Measurements from ENCODE around the gene CCDC85B. TPM values are rescaled to one million over a fixed set of nuclear protein-coding genes. Genes with fewer than 3 reads are reported as not detected.
A peak's percentile ranks its signal among the peaks of the same experiment; 100 is the strongest.

The CCDC85B gene
- polyA plus RNA-seq, 1 donor from 2014 or later: 28.5 TPM

DNA sequence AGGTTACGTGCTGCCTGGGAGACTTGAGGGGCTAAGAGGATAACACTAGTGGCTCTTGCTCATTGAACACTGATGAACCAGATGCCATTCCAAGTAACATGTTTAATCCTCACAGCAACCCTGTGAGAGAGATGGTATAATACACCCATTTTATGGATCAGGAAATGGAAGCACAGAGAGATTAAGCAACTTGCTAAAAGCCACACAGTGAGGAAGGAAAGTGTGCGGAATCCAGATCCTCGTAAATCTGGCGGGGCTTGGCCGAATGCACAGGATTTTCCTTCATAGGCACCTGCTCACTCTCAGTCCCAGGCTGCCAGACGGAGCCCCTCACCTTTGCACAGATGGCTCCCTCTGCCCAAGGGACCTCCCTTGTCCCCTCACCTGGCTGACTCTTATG, 17.4 kb downstream of the CCDC85B start:
- peaks cover 15% of the 10 kb centered on the region for H3K27me3 ChIP-seq (ENCODE audit: insufficient read depth, low read depth, low read length)
- no peak for TF ChIP-seq RAD21 (conservative IDR thresholded peaks at IDR 0.05)
- no peaks in the 10 kb centered on the region for H3K36me3 ChIP-seq (ENCODE audit: insufficient read depth, low read length)
- H3K79me2 ChIP-seq (replicated peaks; ENCODE audit: insufficient read depth, low read length): no peaks in the 10 kb centered on the region
- no peaks in the 10 kb centered on the region for H3F3A ChIP-seq (ENCODE audit: insufficient read depth, low read length, poor library complexity, severe bottlenecking)
- H3K4me3 ChIP-seq (ENCODE audit: low read length): no peak overlapping the region
- H3K27ac ChIP-seq (ENCODE audit: low read length): no peak overlapping the region
- H3K9ac ChIP-seq (ENCODE audit: low read length): no peak overlapping the region
- H3K9me2 ChIP-seq (ENCODE audit: insufficient read depth, low read length): no peaks in the 10 kb centered on the region
- no peak overlapping the region for H3K4me2 ChIP-seq (ENCODE audit: low read length)
- no peaks in the 10 kb centered on the region for H4K20me1 ChIP-seq (ENCODE audit: insufficient read depth)
- H2AFZ ChIP-seq (ENCODE audit: low read depth, low read length): no peak overlapping the region
- H3K9me3 ChIP-seq (ENCODE audit: low read length): no peaks in the 10 kb centered on the region

DNA sequence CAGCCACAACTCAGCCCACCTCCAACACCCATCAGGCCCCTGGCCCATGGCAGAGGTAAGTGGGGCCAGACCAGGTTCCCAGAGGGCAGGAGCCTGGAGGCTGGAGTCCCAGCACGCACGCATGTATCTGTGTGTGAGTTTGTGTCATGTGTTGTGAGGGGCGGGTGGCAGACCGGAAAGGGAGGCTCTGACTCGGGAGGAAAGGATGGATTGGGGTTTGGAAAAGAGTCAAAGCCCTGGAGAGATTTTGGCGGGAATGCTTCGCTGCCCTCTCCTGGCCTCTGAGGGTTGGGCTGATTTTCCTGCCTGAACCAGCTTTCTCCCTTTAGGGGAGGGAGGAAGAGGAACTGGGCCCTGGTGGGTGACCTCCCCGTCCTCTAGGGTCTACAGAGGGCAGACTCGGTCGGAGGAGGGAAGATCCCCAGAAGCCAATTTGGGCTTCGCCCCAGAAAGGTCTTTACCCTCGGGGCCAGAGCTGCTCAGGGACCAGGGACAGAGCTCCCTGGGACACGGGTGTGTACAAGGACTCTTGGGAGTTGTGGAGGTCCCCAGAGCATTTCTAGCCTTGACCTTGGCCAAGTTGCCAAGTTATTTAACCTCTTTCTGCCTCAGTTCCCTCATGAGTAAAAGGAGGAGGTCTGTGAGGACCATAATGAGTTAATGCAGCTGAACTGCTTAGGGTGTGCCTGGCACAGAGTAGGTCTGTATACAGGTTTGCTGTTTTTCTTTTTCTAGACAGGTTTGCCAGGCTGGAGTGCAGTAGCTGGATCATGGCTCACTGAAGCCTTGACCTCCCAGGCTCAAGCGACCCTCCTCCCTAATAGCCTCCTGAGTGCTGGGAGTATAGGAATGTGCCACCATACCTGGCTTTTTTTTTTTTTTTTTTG, 21.5 kb downstream of the CCDC85B start:
- no peak overlapping the region for H3K27ac ChIP-seq (ENCODE audit: low read length)
- no peak overlapping the region for H2AFZ ChIP-seq (ENCODE audit: low read depth, low read length)
- H3K27me3 ChIP-seq (ENCODE audit: insufficient read depth, low read depth, low read length): peaks cover 2% of the 10 kb centered on the region
- TF ChIP-seq EZH2 (IDR thresholded peaks at IDR 0.05; ENCODE audit: borderline replicate concordance, insufficient read depth, low read length, poor library complexity, severe bottlenecking) (no peak), SMC3 (conservative IDR thresholded peaks at IDR 0.05; ENCODE audit: poor library complexity) (no peak)
- TF ChIP-seq, protein P1, sequence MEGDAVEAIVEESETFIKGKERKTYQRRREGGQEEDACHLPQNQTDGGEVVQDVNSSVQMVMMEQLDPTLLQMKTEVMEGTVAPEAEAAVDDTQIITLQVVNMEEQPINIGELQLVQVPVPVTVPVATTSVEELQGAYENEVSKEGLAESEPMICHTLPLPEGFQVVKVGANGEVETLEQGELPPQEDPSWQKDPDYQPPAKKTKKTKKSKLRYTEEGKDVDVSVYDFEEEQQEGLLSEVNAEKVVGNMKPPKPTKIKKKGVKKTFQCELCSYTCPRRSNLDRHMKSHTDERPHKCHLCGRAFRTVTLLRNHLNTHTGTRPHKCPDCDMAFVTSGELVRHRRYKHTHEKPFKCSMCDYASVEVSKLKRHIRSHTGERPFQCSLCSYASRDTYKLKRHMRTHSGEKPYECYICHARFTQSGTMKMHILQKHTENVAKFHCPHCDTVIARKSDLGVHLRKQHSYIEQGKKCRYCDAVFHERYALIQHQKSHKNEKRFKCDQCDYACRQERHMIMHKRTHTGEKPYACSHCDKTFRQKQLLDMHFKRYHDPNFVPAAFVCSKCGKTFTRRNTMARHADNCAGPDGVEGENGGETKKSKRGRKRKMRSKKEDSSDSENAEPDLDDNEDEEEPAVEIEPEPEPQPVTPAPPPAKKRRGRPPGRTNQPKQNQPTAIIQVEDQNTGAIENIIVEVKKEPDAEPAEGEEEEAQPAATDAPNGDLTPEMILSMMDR (IDR thresholded peaks at IDR 0.05; ENCODE audit: poor library complexity, severe bottlenecking): peak; percentile 31
- no peaks in the 10 kb centered on the region for H3K36me3 ChIP-seq (ENCODE audit: insufficient read depth, low read length)
- H3K4me2 ChIP-seq (ENCODE audit: low read length): no peak overlapping the region
- no peaks in the 10 kb centered on the region for H4K20me1 ChIP-seq (ENCODE audit: insufficient read depth)
- no peak overlapping the region for H3K9ac ChIP-seq (ENCODE audit: low read length)
- no peaks in the 10 kb centered on the region for H3K9me3 ChIP-seq (ENCODE audit: low read length)
- no peaks in the 10 kb centered on the region for H3K9me2 ChIP-seq (ENCODE audit: insufficient read depth, low read length)
- H3F3A ChIP-seq (ENCODE audit: insufficient read depth, low read length, poor library complexity, severe bottlenecking): no peaks in the 10 kb centered on the region
- H3K79me2 ChIP-seq (replicated peaks; ENCODE audit: insufficient read depth, low read length): no peaks in the 10 kb centered on the region
- H3K4me3 ChIP-seq (ENCODE audit: low read length): no peak overlapping the region

DNA sequence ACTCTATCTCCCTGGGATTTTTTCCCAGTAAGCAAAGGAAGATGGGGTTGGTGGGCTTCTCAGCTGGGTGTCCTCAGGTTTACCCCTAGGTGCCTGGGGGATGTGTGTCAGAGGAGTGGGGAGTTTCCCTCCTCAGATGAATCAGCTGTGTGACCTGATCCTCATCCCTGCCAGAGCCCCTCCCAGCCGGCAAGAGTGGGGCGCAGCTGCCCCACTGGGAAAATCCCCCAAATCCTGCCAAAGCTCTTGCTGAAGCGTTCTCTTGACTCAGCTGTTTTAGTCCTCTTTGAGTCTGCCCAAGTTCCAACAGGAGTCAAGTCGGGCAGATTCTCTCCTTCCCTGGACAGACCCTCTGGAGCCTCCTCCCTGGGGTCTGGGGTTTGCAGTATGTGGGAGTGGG, 22.4 kb downstream of the CCDC85B start:
- H3K27ac ChIP-seq (ENCODE audit: low read length): no peak overlapping the region
- no peaks in the 10 kb centered on the region for H3F3A ChIP-seq (ENCODE audit: insufficient read depth, low read length, poor library complexity, severe bottlenecking)
- no peak overlapping the region for H3K9ac ChIP-seq (ENCODE audit: low read length)
- H4K20me1 ChIP-seq (ENCODE audit: insufficient read depth): no peaks in the 10 kb centered on the region
- no peak overlapping the region for H3K4me3 ChIP-seq (ENCODE audit: low read length)
- H3K4me2 ChIP-seq (ENCODE audit: low read length): no peak overlapping the region
- no peaks in the 10 kb centered on the region for H3K9me3 ChIP-seq (ENCODE audit: low read length)
- H3K36me3 ChIP-seq (ENCODE audit: insufficient read depth, low read length): no peaks in the 10 kb centered on the region
- H3K9me2 ChIP-seq (ENCODE audit: insufficient read depth, low read length): no peaks in the 10 kb centered on the region
- no peaks in the 10 kb centered on the region for H3K27me3 ChIP-seq (ENCODE audit: insufficient read depth, low read depth, low read length)
- H2AFZ ChIP-seq (ENCODE audit: low read depth, low read length): no peak overlapping the region
- H3K79me2 ChIP-seq (replicated peaks; ENCODE audit: insufficient read depth, low read length): peaks cover 3% of the 10 kb centered on the region
- TF ChIP-seq EP300 (conservative IDR thresholded peaks at IDR 0.05; ENCODE audit: poor library complexity, severe bottlenecking) (no peak), EZH2 (IDR thresholded peaks at IDR 0.05; ENCODE audit: borderline replicate concordance, insufficient read depth, low read length, poor library complexity, severe bottlenecking) (no peak), SMC3 (conservative IDR thresholded peaks at IDR 0.05; ENCODE audit: poor library complexity) (no peak), RAD21 (conservative IDR thresholded peaks at IDR 0.05) (no peak), TAF1 (IDR thresholded peaks at IDR 0.05; ENCODE audit: low read depth) (no peak), POLR2AphosphoS5 (IDR thresholded peaks at IDR 0.05) (no peak), MXI1 (conservative IDR thresholded peaks at IDR 0.05; ENCODE audit: poor library complexity, severe bottlenecking) (no peak)
- TF ChIP-seq, protein P2, sequence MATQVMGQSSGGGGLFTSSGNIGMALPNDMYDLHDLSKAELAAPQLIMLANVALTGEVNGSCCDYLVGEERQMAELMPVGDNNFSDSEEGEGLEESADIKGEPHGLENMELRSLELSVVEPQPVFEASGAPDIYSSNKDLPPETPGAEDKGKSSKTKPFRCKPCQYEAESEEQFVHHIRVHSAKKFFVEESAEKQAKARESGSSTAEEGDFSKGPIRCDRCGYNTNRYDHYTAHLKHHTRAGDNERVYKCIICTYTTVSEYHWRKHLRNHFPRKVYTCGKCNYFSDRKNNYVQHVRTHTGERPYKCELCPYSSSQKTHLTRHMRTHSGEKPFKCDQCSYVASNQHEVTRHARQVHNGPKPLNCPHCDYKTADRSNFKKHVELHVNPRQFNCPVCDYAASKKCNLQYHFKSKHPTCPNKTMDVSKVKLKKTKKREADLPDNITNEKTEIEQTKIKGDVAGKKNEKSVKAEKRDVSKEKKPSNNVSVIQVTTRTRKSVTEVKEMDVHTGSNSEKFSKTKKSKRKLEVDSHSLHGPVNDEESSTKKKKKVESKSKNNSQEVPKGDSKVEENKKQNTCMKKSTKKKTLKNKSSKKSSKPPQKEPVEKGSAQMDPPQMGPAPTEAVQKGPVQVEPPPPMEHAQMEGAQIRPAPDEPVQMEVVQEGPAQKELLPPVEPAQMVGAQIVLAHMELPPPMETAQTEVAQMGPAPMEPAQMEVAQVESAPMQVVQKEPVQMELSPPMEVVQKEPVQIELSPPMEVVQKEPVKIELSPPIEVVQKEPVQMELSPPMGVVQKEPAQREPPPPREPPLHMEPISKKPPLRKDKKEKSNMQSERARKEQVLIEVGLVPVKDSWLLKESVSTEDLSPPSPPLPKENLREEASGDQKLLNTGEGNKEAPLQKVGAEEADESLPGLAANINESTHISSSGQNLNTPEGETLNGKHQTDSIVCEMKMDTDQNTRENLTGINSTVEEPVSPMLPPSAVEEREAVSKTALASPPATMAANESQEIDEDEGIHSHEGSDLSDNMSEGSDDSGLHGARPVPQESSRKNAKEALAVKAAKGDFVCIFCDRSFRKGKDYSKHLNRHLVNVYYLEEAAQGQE (IDR thresholded peaks at IDR 0.05; ENCODE audit: borderline replicate concordance): no peak
- TF ChIP-seq, protein P1 (IDR thresholded peaks at IDR 0.05; ENCODE audit: poor library complexity, severe bottlenecking): no peak

Data from neural cell (in vitro differentiated cells).